Mucosa of gallbladder (tissue), 1 donor: Measurements from ENCODE around the gene DPP6. TPM values are rescaled to one million over a fixed set of nuclear protein-coding genes. Genes with fewer than 3 reads are reported as not detected.
"Not testable (repeated sequence)": the region's sequence is repeated elsewhere in the genome, so short reads cannot be mapped to it uniquely, and the experiment has no call there.

Source experiments
- DNase-seq: peaks from one replicate; pipeline ENCODE4 v3.0.0-alpha.2; 2020; ENCODE audit warnings: low spot score
- total RNA-seq: library from RNA; stranded (reverse); gene quantifications from one replicate; pipeline ENCODE4 v1.2.1, GENCODE V29; 2021
- donor health status: DM: no; HTN: no; CAD: no.

Gene DPP6
- total RNA-seq, 1 donor from 2014 or later = 0.35 TPM

DNA sequence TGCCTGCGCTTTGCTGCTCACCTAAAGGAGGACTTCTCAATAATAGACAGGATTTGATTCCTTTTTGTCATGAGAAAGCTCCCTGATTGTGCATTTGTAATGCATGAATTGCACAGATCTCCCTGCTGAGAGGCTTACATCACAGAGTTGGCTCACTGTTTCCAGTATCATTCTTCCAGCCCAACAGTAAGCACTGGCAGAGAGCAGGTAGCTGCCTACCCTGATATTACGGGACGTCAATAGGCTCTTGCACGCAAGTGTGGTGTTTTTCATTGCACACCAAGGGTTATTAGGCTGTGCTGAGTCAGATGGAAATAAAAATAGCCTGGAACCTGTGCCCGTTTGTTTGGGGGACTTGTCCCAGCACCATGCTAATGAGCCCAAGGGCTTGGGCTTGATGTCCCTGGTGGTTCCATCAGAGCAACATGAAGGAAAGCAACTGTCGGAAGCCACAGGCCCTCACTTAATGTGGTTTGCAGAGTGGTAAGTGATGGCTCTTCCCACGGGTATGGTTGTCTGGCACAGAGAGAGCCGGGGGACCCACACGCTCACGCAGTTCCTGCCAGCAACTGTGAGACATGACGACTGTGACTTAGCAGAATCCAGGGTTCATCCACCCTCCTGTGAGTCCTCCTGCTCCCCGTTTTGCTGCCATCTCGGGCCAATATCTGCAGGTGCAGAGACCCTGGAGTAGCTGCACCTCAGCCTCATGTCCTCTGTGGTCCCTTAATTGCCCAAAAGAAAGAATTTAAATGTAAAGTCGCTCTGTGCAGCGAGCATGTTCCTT lies 20.4 kb downstream of the DPP6 start:
- not testable (repeated sequence) for DNase-seq

DNA sequence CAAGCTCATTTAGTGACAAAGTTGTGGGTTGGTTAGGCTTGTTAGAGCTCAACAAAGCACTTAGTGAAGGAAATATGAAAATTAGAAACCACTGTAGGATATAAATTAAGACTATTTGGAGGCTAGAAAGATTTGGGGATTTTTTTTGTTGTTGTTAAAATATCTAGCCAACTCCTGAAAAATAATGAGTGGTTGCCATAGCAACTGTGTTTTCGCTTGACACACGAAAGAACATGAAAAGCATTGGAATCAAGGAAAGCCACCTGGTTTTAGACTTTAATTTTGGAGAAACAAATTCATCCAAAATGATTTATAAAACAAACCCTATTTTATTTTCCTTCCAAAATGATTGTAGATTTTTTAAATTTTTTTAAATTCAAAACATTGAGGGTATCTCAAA lies 26.3 kb downstream of the DPP6 start:
- not testable (repeated sequence) for DNase-seq

DNA sequence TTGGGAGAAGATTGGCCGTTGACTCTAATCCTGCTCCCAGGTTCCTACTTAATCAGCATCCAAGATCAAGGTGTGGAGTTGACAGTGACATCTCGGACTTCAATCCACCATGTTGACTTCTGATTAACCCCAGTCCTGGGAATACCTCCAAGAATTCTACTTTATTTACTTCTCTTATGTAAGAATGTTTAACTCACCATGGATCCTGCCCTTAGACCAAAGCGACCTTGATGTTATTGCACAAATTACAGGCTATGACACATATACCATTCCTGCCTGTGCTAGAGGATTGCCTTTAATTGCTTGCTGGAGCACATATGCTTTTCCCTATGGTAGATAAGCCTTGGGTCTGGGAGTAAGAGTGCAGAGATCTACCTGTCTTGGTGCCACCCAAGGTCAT lies 28.1 kb downstream of the DPP6 start:
- not testable (repeated sequence) for DNase-seq

- not testable (repeated sequence) for DNase-seq
Observed at GRCh38 chr7:154087037-154087725, 35.0 kb downstream of the DPP6 start.

GRCh38 chr7:154092093-154092492 lies 39.9 kb downstream of the DPP6 start:
- DNase-seq = not testable (repeated sequence)

DNA sequence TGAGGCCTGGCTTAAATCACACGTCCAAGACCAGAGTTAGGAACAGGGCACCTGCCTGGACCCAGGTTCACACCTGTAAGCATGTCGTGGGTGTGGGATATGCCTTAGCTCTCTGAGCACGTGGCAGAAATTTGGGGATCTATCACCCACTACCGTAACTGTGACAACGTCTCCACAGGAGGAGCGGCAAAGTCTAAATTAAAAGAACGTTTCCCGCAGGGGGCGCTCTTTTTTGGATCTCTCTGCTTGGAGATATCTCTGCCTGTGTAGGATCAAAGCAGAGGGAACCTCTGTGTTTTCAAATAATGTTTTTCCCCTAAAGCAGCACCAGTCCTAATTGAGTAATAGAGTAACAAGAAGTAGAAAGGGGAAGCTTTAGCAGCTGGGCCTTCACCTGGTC lies 43.0 kb downstream of the DPP6 start:
- not testable (repeated sequence) for DNase-seq

DNA sequence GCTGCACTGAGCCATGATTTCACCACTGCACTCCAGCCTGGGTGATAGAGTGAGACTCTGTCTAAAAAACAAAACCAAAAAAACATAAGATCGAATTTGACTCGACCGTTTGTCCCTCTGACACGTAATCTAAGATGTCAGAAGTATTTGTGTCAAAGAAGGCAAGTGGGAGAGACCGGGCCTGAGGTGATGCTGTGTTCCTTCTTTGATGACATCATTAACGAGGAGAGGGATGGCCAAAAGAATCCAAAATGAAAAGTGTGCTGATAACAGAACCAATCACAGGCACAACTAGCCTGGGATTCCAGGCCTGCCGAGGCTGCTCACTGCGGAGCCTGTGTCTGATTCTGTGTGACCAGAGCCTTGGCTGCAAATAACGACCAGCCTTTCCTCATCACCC lies 52.9 kb downstream of the DPP6 start:
- DNase-seq = not testable (repeated sequence)

- DNase-seq = not testable (repeated sequence)
Observed at GRCh38 chr7:154109615-154110014, 57.4 kb downstream of the DPP6 start.

GRCh38 chr7:154113732-154114351 lies 61.6 kb downstream of the DPP6 start:
- DNase-seq = not testable (repeated sequence)

DNA sequence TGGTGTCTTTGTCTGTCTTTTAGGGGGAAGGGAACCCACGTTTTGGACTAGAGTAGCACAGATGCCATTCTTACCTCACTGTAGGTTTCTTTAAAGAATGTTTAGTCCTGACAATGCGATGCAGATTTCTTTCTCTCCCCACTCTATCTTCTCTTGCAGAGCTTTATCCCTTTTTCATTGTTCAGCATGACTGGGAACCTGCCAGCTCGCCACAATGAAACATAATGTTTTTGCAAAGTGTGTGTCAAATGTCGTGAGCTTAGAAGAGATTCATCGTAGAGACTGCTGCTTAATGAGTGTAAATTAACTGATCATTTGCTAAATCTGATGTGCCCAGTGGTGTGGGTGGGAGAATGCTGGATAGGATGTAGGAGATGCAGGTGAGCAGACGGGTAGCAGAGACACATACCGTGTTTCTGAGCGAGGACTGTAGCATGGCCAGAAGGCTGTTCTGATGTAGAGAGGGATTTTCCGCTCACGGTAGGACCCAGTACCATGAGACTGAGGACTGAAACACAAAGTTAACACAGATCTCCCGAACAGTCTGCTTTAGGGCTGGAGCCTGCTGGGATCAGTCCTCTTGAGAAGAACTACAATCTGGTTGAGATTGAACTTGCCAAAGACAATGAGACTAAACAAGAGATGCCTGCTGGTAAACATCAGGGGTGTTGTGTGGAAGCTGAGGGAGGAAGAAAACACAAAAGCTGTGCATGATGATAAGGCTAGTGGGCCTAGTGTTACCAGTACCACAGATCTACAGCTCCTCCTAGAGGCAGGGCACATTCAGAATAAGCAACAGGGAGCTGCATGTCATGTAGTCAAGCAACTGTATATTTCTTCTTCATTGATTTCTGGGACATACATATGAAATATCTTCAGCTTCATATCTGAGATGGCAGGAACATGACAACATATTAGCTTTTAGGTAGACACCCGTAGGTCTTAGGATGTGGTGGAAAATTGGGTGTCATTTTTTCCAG lies 65.5 kb downstream of the DPP6 start:
- DNase-seq = not testable (repeated sequence)

GRCh38 chr7:154120825-154121224 lies 68.6 kb downstream of the DPP6 start:
- not testable (repeated sequence) for DNase-seq

DNA sequence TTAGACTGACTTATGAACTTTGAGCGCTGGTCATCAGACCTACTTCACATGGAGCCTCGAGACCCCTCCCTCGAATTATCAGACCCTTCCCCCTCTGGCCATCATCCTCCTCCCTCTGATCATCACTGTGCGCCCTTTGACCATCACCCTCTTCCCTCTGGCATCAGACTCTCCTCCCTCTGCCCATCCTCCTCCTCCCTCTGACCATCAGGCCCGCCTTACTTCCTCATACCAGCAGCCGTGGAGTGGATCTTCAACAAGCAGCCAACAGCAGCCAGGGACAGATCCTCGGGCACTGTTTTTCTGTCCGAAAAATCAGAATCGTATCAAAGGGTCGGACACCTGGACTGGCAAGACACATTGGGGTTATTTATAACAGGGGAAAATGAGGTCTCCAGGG lies 70.5 kb downstream of the DPP6 start:
- not testable (repeated sequence) for DNase-seq

DNA sequence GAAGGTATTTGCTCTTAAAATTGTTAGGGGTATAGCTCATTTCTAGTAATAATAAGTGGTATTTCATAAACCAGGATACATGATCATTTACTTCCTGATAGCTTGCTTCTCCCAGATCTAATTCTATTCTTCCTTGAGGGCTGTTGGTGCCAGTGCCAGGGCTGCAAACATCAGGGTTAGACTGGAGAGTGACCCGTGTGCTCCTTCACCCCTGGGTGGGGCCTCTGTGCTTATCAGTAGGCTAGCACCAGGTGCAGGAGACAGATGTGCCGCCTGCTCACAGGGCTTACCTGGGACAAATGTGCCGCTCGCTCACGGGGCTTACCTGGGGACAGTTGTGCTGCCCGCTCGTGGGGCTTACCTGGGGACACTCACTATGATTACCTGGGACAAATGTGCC lies 71.2 kb downstream of the DPP6 start:
- not testable (repeated sequence) for DNase-seq

- DNase-seq = not testable (repeated sequence)
Observed at GRCh38 chr7:154129142-154129541, 76.9 kb downstream of the DPP6 start.

GRCh38 chr7:154132617-154133016 lies 80.4 kb downstream of the DPP6 start:
- DNase-seq = not testable (repeated sequence)

GRCh38 chr7:154133703-154134277 lies 81.6 kb downstream of the DPP6 start:
- DNase-seq = not testable (repeated sequence)

DNA sequence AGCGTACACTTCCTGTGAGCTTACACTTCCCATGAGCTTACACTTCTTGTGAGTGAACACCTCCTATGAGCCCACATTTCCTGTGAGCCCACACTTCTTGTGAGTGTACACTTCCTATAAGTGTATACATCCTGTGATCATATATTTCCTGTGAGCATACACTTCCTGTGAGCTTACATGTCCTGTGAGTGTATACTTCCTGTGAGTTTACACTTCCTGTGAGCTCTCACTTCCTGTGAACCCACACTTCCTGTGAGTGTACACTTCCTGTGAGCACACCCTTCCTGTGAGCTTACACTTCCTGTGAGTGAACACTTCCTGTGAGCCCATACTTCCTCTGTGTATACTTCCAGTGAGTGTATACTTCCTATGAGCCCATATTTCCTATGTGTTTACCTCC lies 82.5 kb downstream of the DPP6 start:
- DNase-seq = not testable (repeated sequence)

GRCh38 chr7:154135646-154136045 lies 83.4 kb downstream of the DPP6 start:
- DNase-seq = not testable (repeated sequence)

GRCh38 chr7:154145922-154146706 lies 93.9 kb downstream of the DPP6 start:
- not testable (repeated sequence) for DNase-seq

DNA sequence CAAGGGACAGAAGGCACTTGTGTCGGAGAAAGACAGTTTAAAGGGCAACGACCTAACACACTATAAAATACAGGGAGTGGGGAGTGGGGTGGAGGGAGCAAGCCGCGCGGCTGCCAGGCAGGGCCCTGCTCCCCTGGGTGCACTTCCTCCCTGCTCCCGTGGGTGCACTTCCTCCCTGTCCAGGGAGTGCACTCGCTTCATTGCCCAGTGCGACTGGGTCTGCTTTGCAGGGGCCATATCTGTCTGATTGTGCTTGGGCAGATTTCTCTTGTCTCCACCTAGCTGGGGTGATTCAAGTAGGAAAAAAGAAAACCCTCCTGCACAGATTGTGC lies 94.5 kb downstream of the DPP6 start:
- DNase-seq = not testable (repeated sequence)
